B cell (primary cell): ENCODE data around the gene UGT3A1. TPM values are rescaled to one million over a fixed set of nuclear protein-coding genes. Genes with fewer than 3 reads are reported as not detected.

Source experiments
- ATAC-seq: fragments of 200-7000 bp; cut with Tn5 transposase; one replicate; pipeline ENCODE4 v1.10.0; 2021; ENCODE audit warnings: low read depth, mild to moderate bottlenecking, moderate number of reproducible peaks, moderate library complexity
- CTCF ChIA-PET: fragments of 350-600 bp; sonication (Branson Sonifier 250); formaldehyde crosslinking; loops from one replicate; lab custom pipeline; 2021; ENCODE audit warnings: antibody characterized with exemption, inconsistent platforms; lab: Charles Lee
- POLR2A ChIA-PET: fragments of 350-600 bp; sonication (Branson Sonifier 250); formaldehyde crosslinking; loops from one replicate; lab custom pipeline; 2021; ENCODE audit warnings: antibody characterized with exemption; lab: Charles Lee
- DNase-seq: peaks from one replicate; pipeline ENCODE4 v3.0.0; 2013
- H2AFZ ChIP-seq: 2 replicates; pipeline ENCODE4 v1.6.1; 2012; ENCODE audit warnings: mild to moderate bottlenecking, low read depth, low read length; ENCODE audit not compliant: insufficient read depth, poor library complexity, severe bottlenecking
- H3K27ac ChIP-seq, 2 donors: 1 replicate in 1 of 2; 2 replicates in 1 of 2; pipeline ENCODE4 v1.5.1; 2012 to 2013; ENCODE audit warnings: low read length in 2 of 2, mild to moderate bottlenecking in 2 of 2, moderate library complexity in 1 of 2
- H3K27me3 ChIP-seq, 4 experiments: fragments of 200-600 bp in 1 of 4; sonication (generic) in 1 of 4; replicated peaks in 1 of 4; 1 replicate in 2 of 4; 2 replicates in 2 of 4; pipeline versions ENCODE4 v1.6.1 to v1.7.0; 2013 to 2016; ENCODE audit warnings: low read length in 3 of 4, mild to moderate bottlenecking in 2 of 4, mixed read lengths in 1 of 4, moderate library complexity in 1 of 4; ENCODE audit not compliant: insufficient read depth in 4 of 4, control insufficient read depth in 3 of 4; ENCODE audit errors: control extremely low read depth in 1 of 4
- H3K36me3 ChIP-seq, 2 experiments: replicated peaks in 1 of 2; 1 replicate in 1 of 2; 2 replicates in 1 of 2; pipeline versions ENCODE4 v1.6.1 to v1.7.1; 2013; ENCODE audit warnings: low read length in 1 of 2; ENCODE audit not compliant: insufficient read depth in 2 of 2, control insufficient read depth in 1 of 2; ENCODE audit errors: control extremely low read depth in 1 of 2, extremely low read depth in 1 of 2
- H3K4me1 ChIP-seq, 2 donors: fragments of 200-600 bp in 1 of 2; sonication (generic) in 1 of 2; 1 replicate in 1 of 2; 2 replicates in 1 of 2; pipeline versions ENCODE4 v1.5.1 to v1.6.1; 2013 to 2017; ENCODE audit warnings: low read length in 2 of 2; ENCODE audit not compliant: control insufficient read depth in 2 of 2, insufficient read depth in 2 of 2
- H3K4me2 ChIP-seq: replicated peaks from 2 replicates; pipeline ENCODE3; 2012; ENCODE audit warnings: mild to moderate bottlenecking, low read depth, low read length; ENCODE audit not compliant: poor library complexity, severe bottlenecking
- H3K4me3 ChIP-seq, 5 experiments: fragments of 200-600 bp in 1 of 5; sonication (generic) in 1 of 5; 1 replicate in 3 of 5; 2 replicates in 2 of 5; pipeline versions ENCODE4 v1.5.1 to v1.7.0; 2011 to 2016; ENCODE audit warnings: low read length in 4 of 5, mild to moderate bottlenecking in 4 of 5, low read depth in 2 of 5, control low read depth in 1 of 5, moderate library complexity in 1 of 5; ENCODE audit not compliant: insufficient read depth in 1 of 5; ENCODE audit errors: control extremely low read depth in 1 of 5, extremely low read depth in 1 of 5
- H3K79me2 ChIP-seq: fragments of 200-600 bp; sonication (generic); one replicate; pipeline ENCODE4 v1.6.0; 2016; ENCODE audit warnings: low read length; ENCODE audit not compliant: control insufficient read depth, insufficient read depth
- H3K9ac ChIP-seq: fragments of 200-600 bp; sonication (generic); 2 replicates; pipeline ENCODE4 v1.6.1; 2017; ENCODE audit warnings: mild to moderate bottlenecking, low read length, moderate library complexity
- H3K9me3 ChIP-seq, 3 donors: one replicate each; pipeline versions ENCODE4 v1.6.1 to v1.7.1; 2013; ENCODE audit warnings: low read length in 2 of 3; ENCODE audit not compliant: control insufficient read depth in 2 of 3, insufficient read depth in 1 of 3; ENCODE audit errors: control extremely low read depth in 1 of 3
- H4K20me1 ChIP-seq: 2 replicates; pipeline ENCODE4 v1.6.0; 2012; ENCODE audit warnings: mild to moderate bottlenecking, low read length; ENCODE audit not compliant: insufficient read depth, control insufficient read depth, poor library complexity, severe bottlenecking
- H3K27ac Mint-ChIP-seq: one replicate; pipeline ENCODE4 v1.8.0; 2021; ENCODE audit warnings: mixed read lengths
- H3K27me3 Mint-ChIP-seq: one replicate; pipeline ENCODE4 v1.8.0; 2021; ENCODE audit warnings: mixed read lengths
- H3K4me1 Mint-ChIP-seq: one replicate; pipeline ENCODE4 v1.8.0; 2021; ENCODE audit warnings: mixed read lengths
- H3K4me3 Mint-ChIP-seq: one replicate; pipeline ENCODE4 v1.8.0; 2021; ENCODE audit warnings: mixed read lengths
- H3K9me3 Mint-ChIP-seq: one replicate; pipeline ENCODE4 v1.8.0; 2022; ENCODE audit warnings: mixed read lengths; ENCODE audit not compliant: insufficient read depth
- EZH2 ChIP-seq: IDR thresholded peaks from 2 replicates; pipeline ENCODE4 v1.6.1; 2012; ENCODE audit warnings: borderline replicate concordance, low read depth, mild to moderate bottlenecking, moderate library complexity, low read length; ENCODE audit not compliant: insufficient read depth, poor library complexity, severe bottlenecking
- WGBS: methylation state at CpG from one replicate; pipeline ENCODE4 v1.1.5; 2013; ENCODE audit warnings: missing lambda C conversion rate; ENCODE audit not compliant: insufficient coverage; 5-methylcytosine and 5-hydroxymethylcytosine counted together
- intact Hi-C: fragments of 100-400 bp; cut with micrococcal nuclease; formaldehyde crosslinking; loops from one replicate; pipeline ENCODE4 v1.10.0; 2022
- polyA plus RNA-seq: library from polyadenylated mRNA; depleted of rRNA; stranded (reverse); fragments of >200 nt; gene quantifications from 2 replicates; pipeline ENCODE4 v1.2.3, GENCODE V29; 2012
- total RNA-seq, 2 donors: library from RNA; stranded (reverse); fragments of 120-200 nt in 1 of 2; gene quantifications; 1 replicate in 1 of 2; 2 replicates in 1 of 2; pipeline versions ENCODE4 v1.2.3 to v1.2.4, GENCODE V29; 2013 to 2022
- TF ChIP-seq, protein P1 (sequence below): fragments of 200-600 bp; IDR thresholded peaks from one replicate; pipeline ENCODE4 v1.8.0; 2022; ENCODE audit warnings: antibody characterized with exemption, mild to moderate bottlenecking

Gene UGT3A1
- total and polyA plus RNA-seq, 2 donors (not counting 1 experiment from before 2014, with no cell fraction given): not detected

DNA sequence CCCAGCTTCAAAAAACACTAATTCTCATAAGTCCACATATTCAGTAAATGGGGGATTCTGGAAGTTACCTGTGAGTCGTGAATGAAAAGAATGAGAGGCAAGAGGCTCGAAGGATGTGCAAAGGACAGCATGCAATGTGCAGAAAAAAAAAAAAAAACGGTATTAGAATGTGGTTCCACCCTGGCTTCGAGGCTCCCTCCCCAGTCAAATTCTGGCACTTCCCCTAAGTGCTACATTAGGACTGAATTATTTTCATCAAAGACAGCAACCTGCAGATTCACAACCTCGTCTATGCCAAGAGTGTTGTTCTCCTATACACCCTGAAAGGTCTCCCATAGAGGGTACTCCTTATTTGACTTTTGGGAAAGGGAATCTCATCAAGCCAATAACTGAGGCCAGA lies 69.3 kb downstream of the UGT3A1 start:
- H3K9me3 Mint-ChIP-seq: peaks cover 8% of the 10 kb centered on the region
- no peak overlapping the region for H3K4me3 ChIP-seq
- no peaks in the 10 kb centered on the region for H3K36me3 ChIP-seq
- CTCF ChIA-PET: interaction anchor here (1.0 kb wide), 1 partner anchor 144 kb away, joined by 3 read pairs; no protein-coding TSS in a partner anchor
- H3K27me3 Mint-ChIP-seq: peaks cover 30% of the 10 kb centered on the region
- 33% methylated on average over 1 of the region's 5 CpGs for WGBS
- POLR2A ChIA-PET: no interaction called here
- no peak overlapping the region for H3K4me2 ChIP-seq
- no peak overlapping the region for H3K27ac ChIP-seq
- H3K9ac ChIP-seq: no peak overlapping the region
- TF ChIP-seq, protein P1, sequence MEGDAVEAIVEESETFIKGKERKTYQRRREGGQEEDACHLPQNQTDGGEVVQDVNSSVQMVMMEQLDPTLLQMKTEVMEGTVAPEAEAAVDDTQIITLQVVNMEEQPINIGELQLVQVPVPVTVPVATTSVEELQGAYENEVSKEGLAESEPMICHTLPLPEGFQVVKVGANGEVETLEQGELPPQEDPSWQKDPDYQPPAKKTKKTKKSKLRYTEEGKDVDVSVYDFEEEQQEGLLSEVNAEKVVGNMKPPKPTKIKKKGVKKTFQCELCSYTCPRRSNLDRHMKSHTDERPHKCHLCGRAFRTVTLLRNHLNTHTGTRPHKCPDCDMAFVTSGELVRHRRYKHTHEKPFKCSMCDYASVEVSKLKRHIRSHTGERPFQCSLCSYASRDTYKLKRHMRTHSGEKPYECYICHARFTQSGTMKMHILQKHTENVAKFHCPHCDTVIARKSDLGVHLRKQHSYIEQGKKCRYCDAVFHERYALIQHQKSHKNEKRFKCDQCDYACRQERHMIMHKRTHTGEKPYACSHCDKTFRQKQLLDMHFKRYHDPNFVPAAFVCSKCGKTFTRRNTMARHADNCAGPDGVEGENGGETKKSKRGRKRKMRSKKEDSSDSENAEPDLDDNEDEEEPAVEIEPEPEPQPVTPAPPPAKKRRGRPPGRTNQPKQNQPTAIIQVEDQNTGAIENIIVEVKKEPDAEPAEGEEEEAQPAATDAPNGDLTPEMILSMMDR: no peak
- TF ChIP-seq EZH2: no peak
- H3K9me3 ChIP-seq: peaks cover 0 to 7% (median 0%) of the 10 kb centered on the region in 3 donors
- H4K20me1 ChIP-seq: no peaks in the 10 kb centered on the region
- H3K4me3 Mint-ChIP-seq: no peak overlapping the region
- ATAC-seq (no peak), DNase-seq (no peak)
- intact Hi-C loops: loop anchor here (10.0 kb wide), 1 partner anchor 697 kb away; no protein-coding TSS in a partner anchor
- H2AFZ ChIP-seq: no peak overlapping the region
- H3K4me1 ChIP-seq: peaks cover 6% of the 10 kb centered on the region in 2 donors
- no peaks in the 10 kb centered on the region for H3K79me2 ChIP-seq
- H3K27me3 ChIP-seq: peaks cover 0 to 10% (median 4%) of the 10 kb centered on the region in 4 experiments
- no peak overlapping the region for H3K27ac Mint-ChIP-seq
- H3K4me1 Mint-ChIP-seq: peaks cover 10% of the 10 kb centered on the region

DNA sequence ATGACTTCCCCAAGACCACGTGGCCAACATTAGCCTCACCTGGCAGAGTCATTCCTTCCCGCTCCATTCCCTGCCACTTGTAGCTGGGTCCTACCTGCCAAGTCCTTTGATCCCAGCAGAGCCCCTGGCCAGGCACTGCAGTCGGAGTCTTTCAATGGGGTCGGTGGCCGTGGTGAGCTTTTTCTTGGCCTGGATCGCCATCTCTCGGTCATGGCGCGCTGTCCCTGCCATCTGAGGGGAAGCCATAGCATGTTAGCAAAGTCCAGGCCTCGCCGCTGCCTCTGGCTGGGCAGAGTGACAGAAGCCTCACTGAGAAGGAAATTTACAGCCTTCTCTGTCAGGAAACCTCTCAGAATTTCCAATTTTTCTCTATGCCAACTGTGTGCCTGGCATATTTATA lies 70.3 kb downstream of the UGT3A1 start:
- POLR2A ChIA-PET: no interaction called here
- CTCF ChIA-PET: interaction anchor here (1.0 kb wide), 1 partner anchor 142 kb away, joined by 3 read pairs; no protein-coding TSS in a partner anchor
- H3K27ac ChIP-seq: no peak overlapping the region

More for the DNA sequence above, 70.3 kb downstream of the UGT3A1 start:
- ATAC-seq: no peak
- no peak overlapping the region for H2AFZ ChIP-seq
- H3K4me2 ChIP-seq: no peak overlapping the region
- DNase-seq: no peak
- intact Hi-C loops: loop anchor here (10.0 kb wide), 1 partner anchor 696 kb away; no protein-coding TSS in a partner anchor
- H3K9ac ChIP-seq: no peak overlapping the region
- no peaks in the 10 kb centered on the region for H4K20me1 ChIP-seq
- Mint-ChIP-seq H3K27ac (no peak overlapping the region), H3K27me3 (peaks cover 22% of the 10 kb centered on the region), H3K4me3 (no peak overlapping the region), H3K4me1 (peaks cover 10% of the 10 kb centered on the region), H3K9me3 (peaks cover 8% of the 10 kb centered on the region)
- TF ChIP-seq, protein P1: no peak
- TF ChIP-seq EZH2: no peak
- 82% methylated on average over 11 of the region's 11 CpGs for whole genome bisulfite sequencing
- H3K9me3 ChIP-seq: peaks cover 0 to 7% (median 0%) of the 10 kb centered on the region in 3 donors
- no peak overlapping the region for H3K4me3 ChIP-seq
- H3K36me3 ChIP-seq: no peaks in the 10 kb centered on the region
- no peaks in the 10 kb centered on the region for H3K79me2 ChIP-seq
- peaks cover 0 to 10% (median 4%) of the 10 kb centered on the region in 4 experiments for H3K27me3 ChIP-seq
- peaks cover 6% of the 10 kb centered on the region in 2 donors for H3K4me1 ChIP-seq
